GM19324 (cell line): ENCODE measurements around the gene CABCOCO1.

Experiments
- ATAC-seq: cut with Tn5 transposase; IDR thresholded peaks from one replicate; pipeline ENCODE4 v1.9.1; 2021; ENCODE audit warnings: mild to moderate bottlenecking, moderate library complexity; ENCODE audit not compliant: unreplicated experiment, low FRiP score

CABCOCO1 gene

GRCh38 chr10:61804414-61804813 is 141.7 kb downstream of the CABCOCO1 start:
- no peak for ATAC-seq

- ATAC-seq, result no peak
Observed at GRCh38 chr10:61805091-61805490, 142.4 kb downstream of the CABCOCO1 start.

- ATAC-seq, result no peak
Observed at GRCh38 chr10:61810263-61810662, 147.5 kb downstream of the CABCOCO1 start.

GRCh38 chr10:61812052-61812721 is 149.5 kb downstream of the CABCOCO1 start:
- ATAC-seq, result no peak

- no peak for ATAC-seq
Observed at GRCh38 chr10:61812920-61813319, 150.2 kb downstream of the CABCOCO1 start.

- ATAC-seq, result no peak
Observed at GRCh38 chr10:61814160-61814559, 151.4 kb downstream of the CABCOCO1 start.

- no peak for ATAC-seq
Observed at GRCh38 chr10:61815496-61815895, 152.8 kb downstream of the CABCOCO1 start.
